ENCODE results near the gene NKD2. TPM values are rescaled to one million over a fixed set of nuclear protein-coding genes. Genes with fewer than 3 reads are reported as not detected.

Gene NKD2
- total and polyA plus RNA-seq, 2 experiments from 2014 or later: 9.0 to 11.9 TPM

DNA sequence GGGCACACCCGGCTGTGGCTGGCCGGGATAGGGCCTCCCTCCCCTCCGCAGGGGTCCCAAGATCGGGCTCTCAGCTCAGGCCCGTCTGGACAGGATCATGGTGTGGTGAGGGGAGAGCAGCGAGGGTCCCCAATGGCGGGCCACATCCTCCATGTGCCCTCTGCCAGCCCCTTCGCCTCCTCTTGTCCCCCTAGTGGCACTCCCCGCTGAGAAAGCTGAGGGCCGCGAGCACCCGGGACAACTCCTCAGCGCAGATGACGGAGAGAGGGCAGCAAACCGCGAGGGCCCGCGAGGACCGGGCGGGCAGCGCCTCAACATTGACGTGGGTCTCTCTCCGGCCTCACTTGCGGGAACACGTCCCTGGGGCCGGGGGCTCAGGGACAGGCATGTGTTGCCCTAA is 24.6 kb downstream of the NKD2 start:
- Histone ChIP-seq H3F3A (replicated peaks; ENCODE audit: low read depth) (no peaks in the 10 kb centered on the region), H3K4me2 (no peak overlapping the region), H2AFZ (no peak overlapping the region), H3K9me2 (ENCODE audit: insufficient read depth) (no peaks in the 10 kb centered on the region), H3K79me2 (replicated peaks; ENCODE audit: insufficient read depth) (no peaks in the 10 kb centered on the region), H3K27ac (ENCODE audit: low read depth) (no peak overlapping the region), H3K27me3 (ENCODE audit: insufficient read depth) (no peaks in the 10 kb centered on the region), H3K36me3 (ENCODE audit: insufficient read depth) (no peaks in the 10 kb centered on the region), H3K4me3 (no peak overlapping the region), H3K4me1 (ENCODE audit: insufficient read depth) (no peaks in the 10 kb centered on the region), H4K20me1 (replicated peaks; ENCODE audit: insufficient read depth) (no peaks in the 10 kb centered on the region)
- peaks cover 8% of the 10 kb centered on the region for H3K27me3 Mint-ChIP-seq (ENCODE audit: insufficient read depth, low read depth, poor library complexity)
- peaks cover 3% of the 10 kb centered on the region; the same call in 1 of the 3 replicates for H3K9me3 Mint-ChIP-seq
- no peak overlapping the region for H3K4me3 Mint-ChIP-seq
- DNase-seq (ENCODE audit: low spot score) (no peak), ATAC-seq (no peak)
- TF ChIP-seq EZH2 (IDR thresholded peaks at IDR 0.05; ENCODE audit: low read depth, unreplicated experiment): no peak
- TF ChIP-seq REST (IDR thresholded peaks at IDR 0.05; ENCODE audit: unreplicated experiment): no peak
- TF ChIP-seq STAT1 (IDR thresholded peaks at IDR 0.05; ENCODE audit: unreplicated experiment): no peak
- TF ChIP-seq CREB1 (CRISPR knock-in tag; IDR thresholded peaks at IDR 0.05; ENCODE audit: low read depth): no peak
- TF ChIP-seq EZH2phosphoT487 (IDR thresholded peaks at IDR 0.05; ENCODE audit: unreplicated experiment): no peak
- no peaks in the 10 kb centered on the region; the same call in 2 of the 3 replicates for H3K4me1 Mint-ChIP-seq
- no peak overlapping the region for H3K27ac Mint-ChIP-seq
- H3K36me3 Mint-ChIP-seq (ENCODE audit: low read depth): peaks cover 5% of the 10 kb centered on the region; the same call in 1 of the 3 replicates

DNA sequence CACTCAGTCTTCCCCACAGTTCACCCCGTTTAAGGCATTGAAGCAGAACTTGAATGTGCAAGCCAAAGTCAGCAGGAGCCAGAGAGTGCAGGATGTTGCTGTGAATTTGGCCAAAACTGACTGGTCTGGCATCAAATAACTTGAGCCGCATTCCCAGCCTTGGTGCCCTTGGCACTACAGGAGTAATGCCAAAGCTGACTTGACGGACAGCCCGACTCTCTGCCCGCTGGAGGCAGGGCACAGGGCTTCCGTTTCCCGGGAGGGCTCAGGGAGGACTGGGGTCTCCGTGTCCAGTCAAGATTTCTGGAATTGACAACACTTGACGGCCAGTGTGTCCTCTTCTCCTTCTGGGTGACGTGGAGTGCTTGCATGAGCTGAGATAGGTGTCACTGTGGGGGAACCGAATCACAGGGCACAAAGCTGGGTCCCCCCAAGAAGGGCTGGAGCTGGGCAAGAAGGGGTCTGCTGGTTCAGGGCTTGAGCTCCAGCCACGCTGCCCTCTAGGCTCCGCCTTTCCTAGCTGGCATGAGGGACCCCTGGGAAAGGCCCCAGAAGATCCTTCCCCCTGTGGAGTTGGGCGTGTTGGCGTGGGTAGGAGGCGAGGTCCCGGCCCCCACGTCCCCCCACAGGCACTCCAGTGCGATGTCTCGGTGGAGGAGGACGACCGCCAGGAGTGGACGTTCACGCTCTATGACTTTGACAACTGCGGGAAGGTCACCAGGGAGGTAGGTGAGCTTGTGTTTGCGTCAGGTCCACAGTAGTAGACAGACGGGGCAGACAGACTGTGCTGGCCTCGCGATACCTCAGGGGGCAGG is 25.2 kb downstream of the NKD2 start:
- H2AFZ ChIP-seq: no peak overlapping the region
- no peak overlapping the region for H3K4me3 ChIP-seq
- Mint-ChIP-seq H3K4me1 (peaks cover 3% of the 10 kb centered on the region; the same call in 2 of the 3 replicates), H3K4me3 (no peak overlapping the region), H3K36me3 (ENCODE audit: low read depth) (peaks cover 5% of the 10 kb centered on the region; the same call in 1 of the 3 replicates), H3K9me3 (peaks cover 5% of the 10 kb centered on the region; the same call in 2 of the 3 replicates), H3K27me3 (ENCODE audit: insufficient read depth, low read depth, poor library complexity) (peaks cover 8% of the 10 kb centered on the region), H3K27ac (peak overlapping the region; percentile 47; the same call in 1 of the 2 replicates)
- no peaks in the 10 kb centered on the region for H4K20me1 ChIP-seq (replicated peaks; ENCODE audit: insufficient read depth)
- no peak for DNase-seq (ENCODE audit: low spot score)
- no peak overlapping the region for H3K27ac ChIP-seq (ENCODE audit: low read depth)
- H3K4me1 ChIP-seq (ENCODE audit: insufficient read depth): no peaks in the 10 kb centered on the region
- no peaks in the 10 kb centered on the region for H3F3A ChIP-seq (replicated peaks; ENCODE audit: low read depth)
- H3K27me3 ChIP-seq (ENCODE audit: insufficient read depth): no peaks in the 10 kb centered on the region
- H3K36me3 ChIP-seq (ENCODE audit: insufficient read depth): no peaks in the 10 kb centered on the region
- ATAC-seq: no peak
- TF ChIP-seq, protein P1, sequence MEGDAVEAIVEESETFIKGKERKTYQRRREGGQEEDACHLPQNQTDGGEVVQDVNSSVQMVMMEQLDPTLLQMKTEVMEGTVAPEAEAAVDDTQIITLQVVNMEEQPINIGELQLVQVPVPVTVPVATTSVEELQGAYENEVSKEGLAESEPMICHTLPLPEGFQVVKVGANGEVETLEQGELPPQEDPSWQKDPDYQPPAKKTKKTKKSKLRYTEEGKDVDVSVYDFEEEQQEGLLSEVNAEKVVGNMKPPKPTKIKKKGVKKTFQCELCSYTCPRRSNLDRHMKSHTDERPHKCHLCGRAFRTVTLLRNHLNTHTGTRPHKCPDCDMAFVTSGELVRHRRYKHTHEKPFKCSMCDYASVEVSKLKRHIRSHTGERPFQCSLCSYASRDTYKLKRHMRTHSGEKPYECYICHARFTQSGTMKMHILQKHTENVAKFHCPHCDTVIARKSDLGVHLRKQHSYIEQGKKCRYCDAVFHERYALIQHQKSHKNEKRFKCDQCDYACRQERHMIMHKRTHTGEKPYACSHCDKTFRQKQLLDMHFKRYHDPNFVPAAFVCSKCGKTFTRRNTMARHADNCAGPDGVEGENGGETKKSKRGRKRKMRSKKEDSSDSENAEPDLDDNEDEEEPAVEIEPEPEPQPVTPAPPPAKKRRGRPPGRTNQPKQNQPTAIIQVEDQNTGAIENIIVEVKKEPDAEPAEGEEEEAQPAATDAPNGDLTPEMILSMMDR (conservative IDR thresholded peaks at IDR 0.05; ENCODE audit: low read depth in 2 of 2): no peak
- no peak for TF ChIP-seq ZNF331 (CRISPR knock-in tag; IDR thresholded peaks at IDR 0.05; ENCODE audit: low read depth)
- H3K79me2 ChIP-seq (replicated peaks; ENCODE audit: insufficient read depth): no peaks in the 10 kb centered on the region
- H3K9me2 ChIP-seq (ENCODE audit: insufficient read depth): no peaks in the 10 kb centered on the region
- no peak overlapping the region for H3K4me2 ChIP-seq

Data from GM23338 (cell line).